Caki2 (cell line): Measurements from ENCODE around the gene CALML4. TPM values are rescaled to one million over a fixed set of nuclear protein-coding genes. Genes with fewer than 3 reads are reported as not detected.

Experiments used
- DNase-seq: peaks from one replicate; pipeline ENCODE4 v3.0.0-alpha.2; 2015; ENCODE audit warnings: low read depth
- in situ Hi-C: cut with HindIII; loops from 2 replicates; pipeline ENCODE4 v1.10.0; 2016; ENCODE audit warnings: low sequenced_read_pairs, low pct_unique_long_range_greater_than_20kb, mixed read lengths
- total RNA-seq: library from RNA; depleted of rRNA; stranded (reverse); fragments of >200 nt; shearing (Covaris generic); gene quantifications from 2 replicates; pipeline ENCODE4 v1.2.3, GENCODE V29; 2014; ENCODE audit warnings: low replicate concordance

Gene CALML4
- total RNA-seq, 1 experiment from 2014 or later = 0.27 TPM

DNA sequence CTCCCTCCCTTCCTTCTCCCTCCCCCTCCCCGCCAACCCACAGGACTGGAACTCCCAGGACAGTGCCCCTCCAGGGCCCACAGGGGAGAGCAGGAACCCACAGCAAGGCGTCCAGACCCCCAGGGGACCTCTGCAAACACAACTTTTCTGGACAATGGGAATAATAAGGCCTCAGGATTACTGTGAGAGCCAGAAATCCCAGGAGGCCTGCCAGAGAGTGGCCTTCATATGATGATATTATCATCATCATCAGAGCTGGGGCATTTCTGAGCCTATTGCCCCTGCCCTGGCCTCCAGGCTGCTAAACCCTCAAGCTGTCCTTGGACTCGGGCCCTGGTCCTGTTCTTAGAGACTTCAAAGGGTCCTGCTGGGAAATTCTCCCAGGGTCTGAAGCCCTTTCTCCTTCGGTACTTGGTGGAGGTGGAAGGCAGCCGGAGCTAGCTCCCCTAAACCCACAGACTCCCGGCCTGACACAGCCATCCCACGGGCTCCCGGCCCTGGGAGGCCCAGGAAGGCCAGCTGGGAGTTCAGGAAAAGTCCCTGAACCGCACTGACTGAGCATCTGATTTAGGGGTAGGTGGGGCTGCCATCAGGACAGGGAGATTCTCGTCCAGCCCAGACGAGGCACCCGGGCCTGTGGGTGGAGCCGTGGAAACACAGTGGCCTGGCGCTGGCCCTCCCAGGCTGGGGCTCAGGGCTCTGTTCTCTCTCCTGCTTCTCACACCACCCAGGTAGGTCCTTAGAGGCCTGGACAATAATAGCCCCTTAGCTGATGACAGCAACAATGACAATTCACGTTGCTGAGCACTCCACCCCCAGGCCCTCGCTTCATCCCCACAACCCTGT, 4.9 kb downstream of the CALML4 start:
- in situ Hi-C loops = no loop called here
- no peak for DNase-seq

DNA sequence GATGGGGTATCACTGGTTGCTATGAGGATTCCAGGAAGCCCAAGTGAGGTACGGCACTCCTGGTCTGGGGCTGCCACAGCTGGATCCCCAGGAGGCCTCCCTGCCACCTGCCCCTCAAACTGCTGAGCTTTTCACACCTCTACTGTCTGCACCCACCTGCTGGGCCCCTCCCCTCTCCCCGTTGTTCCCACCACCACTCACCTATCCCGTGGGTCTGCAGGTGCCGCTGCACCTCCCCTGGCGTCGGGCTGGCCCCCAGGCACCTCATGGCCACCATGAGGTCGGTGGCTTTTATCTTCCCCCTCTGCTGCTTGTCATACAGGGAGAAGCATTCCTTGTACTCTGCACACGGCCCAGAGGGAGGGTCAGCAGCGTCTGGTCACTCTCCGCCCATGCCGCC, 5.8 kb downstream of the CALML4 start:
- in situ Hi-C loops = no loop called here
- DNase-seq = no peak

DNA sequence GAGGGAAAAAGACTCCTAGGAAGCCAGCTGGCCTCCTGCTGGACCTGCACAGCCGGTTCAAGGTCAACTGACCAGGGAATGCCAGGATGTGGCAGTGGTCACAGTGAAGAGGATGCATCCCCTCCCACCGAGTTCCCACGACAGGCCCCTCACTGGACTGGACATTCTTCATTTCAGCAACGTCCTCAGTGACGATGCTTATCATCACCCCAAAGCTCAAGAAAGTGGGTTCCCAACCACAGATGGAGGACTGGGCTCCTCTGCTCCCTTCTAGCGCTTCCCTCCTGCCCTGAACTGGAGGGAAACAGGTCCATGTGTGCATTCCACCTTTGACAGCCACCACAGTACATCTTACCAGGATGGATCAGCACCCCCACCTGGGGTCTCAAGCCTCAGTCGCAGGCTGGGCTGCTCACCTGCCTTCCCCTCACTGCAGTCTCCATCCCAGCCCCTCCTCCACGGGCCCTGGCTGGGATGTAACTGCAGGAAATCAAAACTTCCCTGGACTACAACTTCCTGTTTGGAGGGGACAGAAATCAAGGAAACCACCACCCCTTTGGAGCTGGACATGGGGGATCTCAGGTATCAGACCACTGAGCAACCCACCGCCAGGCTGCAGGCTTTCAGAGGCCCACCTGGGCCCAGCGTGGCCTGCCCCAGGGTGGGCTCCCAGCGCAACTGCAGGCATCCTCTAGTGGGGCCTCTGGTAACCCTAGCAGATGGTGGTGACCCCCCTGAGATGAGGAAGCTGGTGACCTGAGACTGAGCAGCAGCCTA, 7.3 kb downstream of the CALML4 start:
- in situ Hi-C loops = no loop called here
- no peak for DNase-seq

DNA sequence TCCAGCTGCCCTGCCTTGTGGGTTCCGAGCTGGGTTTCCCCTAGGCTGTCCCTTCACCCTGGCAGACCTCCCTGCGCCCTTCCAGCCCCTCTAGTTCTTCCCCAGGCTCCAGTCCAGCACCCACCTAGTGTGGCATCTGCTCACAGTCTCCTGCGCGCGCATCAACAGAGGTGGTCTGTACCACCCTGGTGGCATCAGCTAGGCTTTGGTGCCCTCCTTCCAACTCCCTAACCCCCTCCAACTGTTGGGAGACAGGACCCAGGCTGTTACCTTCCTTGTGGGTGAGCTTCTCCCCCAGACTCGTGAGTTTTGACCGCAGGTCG, 8.0 kb downstream of the CALML4 start:
- in situ Hi-C loops = no loop called here
- no peak for DNase-seq

- in situ Hi-C loops = no loop called here
Measured at GRCh38 chr15:68196445-68197169, 8.5 kb downstream of the CALML4 start.

GRCh38 chr15:68195336-68196112, 9.6 kb downstream of the CALML4 start:
- no peak for DNase-seq
- in situ Hi-C loops = no loop called here

More at GRCh38 chr15:68196445-68197169, 8.5 kb downstream of the CALML4 start:
- no peak for DNase-seq

GRCh38 chr15:68192804-68193486, 12.2 kb downstream of the CALML4 start:
- in situ Hi-C loops = no loop called here
- DNase-seq = no peak

GRCh38 chr15:68192117-68192516, 13.0 kb downstream of the CALML4 start:
- no peak for DNase-seq
- in situ Hi-C loops = no loop called here

- in situ Hi-C loops = no loop called here
- no peak for DNase-seq
Measured at GRCh38 chr15:68191555-68191954, 13.6 kb downstream of the CALML4 start.

GRCh38 chr15:68190048-68190447, 15.1 kb downstream of the CALML4 start:
- DNase-seq = no peak
- in situ Hi-C loops = no loop called here

GRCh38 chr15:68188647-68189046, 16.5 kb downstream of the CALML4 start:
- in situ Hi-C loops = no loop called here
- no peak for DNase-seq

DNA sequence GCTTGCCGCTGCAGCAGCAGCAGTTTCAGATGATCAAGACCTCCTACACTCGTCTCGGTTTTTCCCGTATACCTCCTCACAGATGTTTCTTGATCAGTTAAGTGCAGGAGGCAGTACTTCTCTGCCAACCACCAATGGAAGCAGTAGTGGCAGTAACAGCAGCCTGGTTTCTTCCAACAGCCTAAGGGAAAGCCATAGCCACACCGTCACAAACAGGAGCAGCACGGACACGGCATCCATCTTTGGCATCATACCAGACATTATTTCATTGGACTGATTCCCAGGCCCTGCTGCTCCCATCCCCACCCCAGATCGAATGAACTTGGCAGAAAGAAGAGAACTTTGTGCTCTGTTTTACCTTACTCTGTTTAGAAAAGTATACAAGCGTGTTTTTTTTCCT, 17.6 kb downstream of the CALML4 start:
- DNase-seq = no peak
- in situ Hi-C loops = no loop called here

DNA sequence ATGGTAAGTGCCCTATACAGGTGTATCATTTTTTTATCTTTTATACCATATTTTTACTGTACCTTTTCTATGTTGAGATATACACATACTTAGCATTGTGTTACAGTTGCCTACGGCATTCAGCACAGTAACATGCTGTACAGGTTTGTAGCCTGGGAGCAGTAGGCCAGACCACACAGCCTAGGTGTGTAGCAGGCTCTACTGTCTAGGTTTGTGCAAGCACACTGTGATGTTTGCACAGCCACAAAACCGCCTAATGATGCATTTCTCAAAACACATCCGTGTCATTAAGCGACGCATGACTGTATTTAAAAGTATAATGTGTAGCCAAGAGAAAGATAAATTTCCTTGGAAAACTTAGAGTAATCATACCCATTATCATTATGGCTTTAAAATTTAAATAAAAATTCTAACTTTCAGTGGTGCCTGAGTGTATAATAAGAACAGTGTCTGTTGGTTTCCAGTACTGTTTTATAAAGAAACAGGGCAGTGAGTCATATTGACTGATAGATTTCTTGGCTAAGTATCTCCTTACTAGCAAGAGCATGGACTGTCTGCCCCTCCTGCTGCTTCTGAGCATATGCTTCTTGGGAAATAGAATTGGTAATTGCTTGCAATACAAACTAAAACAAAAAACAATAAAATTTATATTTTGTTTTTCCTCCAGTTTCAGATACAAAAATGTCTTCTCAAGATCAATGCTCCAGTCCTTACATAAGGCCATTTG, 18.3 kb downstream of the CALML4 start:
- in situ Hi-C loops = no loop called here
- DNase-seq = no peak

- in situ Hi-C loops = no loop called here
- no peak for DNase-seq
Measured at GRCh38 chr15:68184616-68185480, 20.3 kb downstream of the CALML4 start.

DNA sequence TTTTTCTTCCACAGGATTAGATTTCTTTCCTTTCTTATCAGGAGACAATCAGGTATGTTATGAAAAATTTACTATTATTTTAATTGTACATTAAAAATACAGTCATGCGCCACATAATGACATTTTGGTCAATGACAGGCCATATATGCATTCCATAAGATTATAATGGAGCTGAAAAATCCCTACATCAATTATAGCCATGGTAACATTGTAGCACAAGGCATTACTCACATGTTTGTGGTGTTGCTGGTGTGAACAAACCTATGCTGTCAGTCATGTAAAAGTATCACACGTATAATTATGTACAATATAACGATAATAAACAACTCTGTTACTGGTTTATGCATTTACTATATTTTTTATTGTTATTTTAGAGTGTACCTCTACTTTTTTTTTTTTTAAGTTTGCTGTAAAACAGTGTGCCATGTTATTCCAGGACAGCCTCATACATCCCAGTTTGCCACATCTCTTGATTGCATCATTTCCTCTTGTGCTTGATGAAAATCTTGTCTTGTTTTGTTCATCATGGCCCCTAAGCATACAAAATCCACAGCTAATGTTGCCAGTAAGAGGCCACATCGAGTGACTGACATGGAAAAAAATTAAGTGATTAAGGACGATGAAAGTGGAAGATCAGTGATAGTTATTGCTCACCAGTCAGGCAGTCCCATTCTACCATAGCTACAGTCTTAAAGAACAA, 21.4 kb downstream of the CALML4 start:
- no peak for DNase-seq
- in situ Hi-C loops = no loop called here

DNA sequence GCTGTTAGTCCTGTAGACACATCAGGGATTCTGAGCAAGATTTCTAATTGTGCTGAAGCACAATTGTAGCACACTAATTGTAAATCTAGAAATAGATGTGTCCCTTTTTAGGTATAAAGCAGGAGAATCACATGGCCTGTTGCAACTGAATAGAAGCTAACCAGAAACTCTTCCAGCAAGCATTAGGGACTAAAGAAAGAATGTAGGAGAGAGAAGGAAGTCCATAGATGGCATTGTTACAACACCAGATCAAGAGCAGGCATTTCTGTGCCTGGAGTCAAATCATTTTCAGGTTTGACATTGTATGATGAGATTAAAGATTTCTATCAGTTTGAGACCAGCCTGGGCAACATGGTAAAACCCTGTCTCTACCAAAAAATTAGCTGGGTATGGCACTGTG, 27.4 kb downstream of the CALML4 start:
- in situ Hi-C loops = no loop called here
- DNase-seq = no peak
